AG04449 (cell line): ENCODE measurements around the gene PTPN1.

Experiments
- CTCF ChIA-PET: fragments of 350-600 bp; formaldehyde crosslinking; extraction: SDS; loops from one replicate; lab custom pipeline; 2021; ENCODE audit warnings: antibody characterized with exemption; lab: Yijun Ruan, JAX
- POLR2A ChIA-PET: fragments of 400-600, 350-600 bp; formaldehyde crosslinking; extraction: SDS; loops from one replicate; lab custom pipeline; 2020; ENCODE audit warnings: antibody characterized with exemption, inconsistent platforms; lab: Yijun Ruan, JAX
- DNase-seq: peaks from one replicate; pipeline ENCODE4 v3.0.0-alpha.2; 2010; ENCODE audit warnings: low read depth, low spot score
- H3K4me3 ChIP-seq: 2 replicates; pipeline ENCODE4 v1.5.1; 2011; ENCODE audit warnings: low read depth, mild to moderate bottlenecking, control low read depth, low read length
- TF ChIP-seq, protein P1 (sequence below): IDR thresholded peaks from one replicate; pipeline ENCODE4 v1.5.1; 2011; ENCODE audit warnings: mild to moderate bottlenecking, moderate library complexity, low read length, control low read depth, inconsistent platforms; ENCODE audit not compliant: insufficient read depth; ENCODE audit errors: missing control alignments

Gene PTPN1

DNA sequence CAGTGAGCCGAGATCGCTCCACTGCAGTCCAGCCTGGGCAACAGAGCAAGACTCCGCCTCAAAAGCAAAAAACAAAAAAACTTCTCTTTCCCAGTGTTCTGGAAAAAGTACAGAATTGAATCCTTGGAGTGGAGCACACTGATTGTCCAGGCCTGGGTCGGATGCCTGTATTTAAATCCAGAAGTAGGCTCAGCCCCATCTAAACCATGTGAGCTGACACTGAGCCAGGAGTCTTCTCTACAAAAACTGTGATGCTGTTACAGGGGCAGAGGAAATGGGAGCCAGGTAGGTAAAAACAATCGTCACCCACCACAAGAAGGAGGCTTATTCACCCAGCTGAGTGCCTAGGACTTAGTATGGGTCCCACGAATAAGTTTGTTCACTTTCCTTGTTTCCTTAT lies 43.0 kb upstream of the PTPN1 start:
- TF ChIP-seq, protein P1, sequence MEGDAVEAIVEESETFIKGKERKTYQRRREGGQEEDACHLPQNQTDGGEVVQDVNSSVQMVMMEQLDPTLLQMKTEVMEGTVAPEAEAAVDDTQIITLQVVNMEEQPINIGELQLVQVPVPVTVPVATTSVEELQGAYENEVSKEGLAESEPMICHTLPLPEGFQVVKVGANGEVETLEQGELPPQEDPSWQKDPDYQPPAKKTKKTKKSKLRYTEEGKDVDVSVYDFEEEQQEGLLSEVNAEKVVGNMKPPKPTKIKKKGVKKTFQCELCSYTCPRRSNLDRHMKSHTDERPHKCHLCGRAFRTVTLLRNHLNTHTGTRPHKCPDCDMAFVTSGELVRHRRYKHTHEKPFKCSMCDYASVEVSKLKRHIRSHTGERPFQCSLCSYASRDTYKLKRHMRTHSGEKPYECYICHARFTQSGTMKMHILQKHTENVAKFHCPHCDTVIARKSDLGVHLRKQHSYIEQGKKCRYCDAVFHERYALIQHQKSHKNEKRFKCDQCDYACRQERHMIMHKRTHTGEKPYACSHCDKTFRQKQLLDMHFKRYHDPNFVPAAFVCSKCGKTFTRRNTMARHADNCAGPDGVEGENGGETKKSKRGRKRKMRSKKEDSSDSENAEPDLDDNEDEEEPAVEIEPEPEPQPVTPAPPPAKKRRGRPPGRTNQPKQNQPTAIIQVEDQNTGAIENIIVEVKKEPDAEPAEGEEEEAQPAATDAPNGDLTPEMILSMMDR, result no peak
- ChIA-PET CTCF (interaction anchor here (0.9 to 13.6 kb wide), 7 partner anchors 14 to 297 kb away, joined by 4 to 523 read pairs (median 5); partner anchors contain the start of gene CEBPB), POLR2A (no interaction called here)
- no peak overlapping the region for H3K4me3 ChIP-seq
- no peak for DNase-seq

DNA sequence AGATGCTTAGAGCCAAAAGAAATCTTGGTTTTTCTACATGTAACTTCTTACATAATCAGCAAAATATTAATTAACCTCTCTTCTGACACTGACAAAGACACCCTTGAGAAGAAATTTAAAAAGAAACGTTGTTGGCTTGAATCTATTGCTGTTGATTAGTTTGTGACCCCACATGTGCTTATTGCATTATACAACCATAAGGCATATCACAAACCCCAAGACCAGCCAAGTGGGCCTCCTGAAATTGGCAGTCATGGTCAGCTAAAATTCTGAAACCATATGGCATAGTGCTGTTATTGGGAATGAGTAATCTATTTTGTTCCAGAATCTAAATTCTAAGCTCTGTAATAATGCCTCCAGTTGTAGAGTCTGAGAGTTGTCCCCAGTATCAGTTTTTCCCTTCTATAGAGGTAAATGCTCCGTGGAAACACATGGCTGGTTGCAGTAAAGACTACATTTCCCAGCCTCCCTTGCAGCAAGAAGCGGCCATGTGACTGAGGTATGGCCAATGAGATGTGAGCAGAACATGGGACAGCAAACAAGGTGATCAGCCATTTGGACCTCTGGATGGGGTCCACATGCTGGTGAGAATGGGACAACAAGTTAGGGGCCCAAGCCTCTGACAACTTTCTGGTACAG lies 42.3 kb upstream of the PTPN1 start:
- POLR2A ChIA-PET, result no interaction called here
- DNase-seq, result no peak
- CTCF ChIA-PET, result interaction anchor here (1.1 to 13.6 kb wide), 8 partner anchors 13 to 489 kb away, joined by 3 to 523 read pairs (median 4); partner anchors contain the start of gene CEBPB
- H3K4me3 ChIP-seq, result no peak overlapping the region
- TF ChIP-seq, protein P1, result no peak

DNA sequence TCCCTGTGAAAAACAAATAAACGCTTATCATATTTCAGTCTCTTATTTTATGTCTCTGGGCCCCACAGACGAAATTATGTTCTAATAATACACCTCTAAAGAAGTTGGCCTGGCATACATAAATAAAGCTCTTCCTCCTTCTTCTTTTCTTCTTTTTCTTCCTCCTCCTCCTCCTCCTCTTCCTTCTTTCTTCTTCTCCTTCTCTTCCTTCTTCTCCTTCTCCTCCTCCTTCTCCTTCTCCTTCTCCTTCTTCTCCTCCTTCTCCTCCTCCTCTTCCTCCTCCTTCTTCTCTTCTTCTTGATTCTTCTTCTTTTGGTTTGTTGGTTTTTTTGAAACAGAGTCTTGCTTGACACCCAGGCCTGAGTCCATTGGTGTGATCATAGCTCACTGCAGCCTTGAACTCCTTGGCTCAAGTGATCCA lies 41.8 kb upstream of the PTPN1 start:
- ChIA-PET CTCF (interaction anchor here (1.1 to 13.6 kb wide), 9 partner anchors 10 to 489 kb away, joined by 3 to 523 read pairs (median 4); partner anchors contain the start of gene CEBPB), POLR2A (no interaction called here)
- no peak for DNase-seq
- TF ChIP-seq, protein P1, result no peak
- no peak overlapping the region for H3K4me3 ChIP-seq

DNA sequence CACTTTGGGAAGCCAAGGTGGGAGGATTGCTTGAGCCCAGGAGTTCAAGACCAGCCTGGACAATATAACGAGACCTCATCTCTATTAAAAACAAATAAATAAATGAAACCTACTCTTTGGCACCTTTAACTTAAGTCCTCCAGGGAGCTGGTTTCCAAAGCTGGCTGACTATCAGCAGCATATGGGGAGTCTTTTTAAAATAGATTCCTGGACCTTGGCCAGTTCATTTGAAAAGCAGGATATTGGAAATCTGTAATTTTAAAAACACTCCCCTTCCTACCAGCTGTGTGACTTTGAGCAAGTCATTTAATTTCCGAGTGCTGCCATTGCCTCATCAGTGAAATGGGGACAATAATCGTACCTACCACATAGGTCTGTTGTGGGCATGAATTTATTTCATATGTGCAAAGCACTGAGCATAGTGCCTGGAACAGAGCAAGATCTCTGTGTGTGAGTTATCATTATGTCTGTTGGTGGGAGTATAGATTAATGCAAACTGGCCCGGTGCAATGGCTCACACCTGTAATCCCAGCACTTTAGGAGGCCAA lies 40.9 kb upstream of the PTPN1 start:
- no peak overlapping the region for H3K4me3 ChIP-seq
- DNase-seq, result no peak
- CTCF ChIA-PET, result interaction anchor here (1.2 to 13.6 kb wide), 6 partner anchors 9 to 490 kb away, joined by 4 to 523 read pairs (median 4); partner anchors contain the start of gene CEBPB
- POLR2A ChIA-PET, result interaction anchor here (0.6 kb wide), 1 partner anchor 285 kb away, joined by 3 read pairs; no protein-coding TSS in a partner anchor
- TF ChIP-seq, protein P1, result no peak

DNA sequence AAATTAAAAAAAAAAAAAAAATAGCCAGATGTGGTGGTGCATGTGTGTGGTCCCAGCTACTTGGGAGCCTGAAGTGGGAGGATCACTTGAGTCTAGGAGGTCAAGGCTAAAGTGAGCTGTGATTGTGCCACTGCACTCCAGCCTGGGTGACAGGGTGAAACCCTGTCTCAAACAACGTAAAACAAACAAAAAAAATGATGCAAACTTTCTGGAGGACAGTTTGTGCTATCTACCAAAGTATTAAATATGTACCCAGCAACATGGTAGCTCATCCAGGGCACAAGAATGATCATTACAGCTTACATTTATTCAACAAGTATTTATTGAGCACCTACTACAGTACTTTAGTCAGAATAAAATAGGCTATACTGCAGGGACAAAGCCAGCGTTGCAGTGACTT lies 40.4 kb upstream of the PTPN1 start:
- TF ChIP-seq, protein P1, result no peak

DNA sequence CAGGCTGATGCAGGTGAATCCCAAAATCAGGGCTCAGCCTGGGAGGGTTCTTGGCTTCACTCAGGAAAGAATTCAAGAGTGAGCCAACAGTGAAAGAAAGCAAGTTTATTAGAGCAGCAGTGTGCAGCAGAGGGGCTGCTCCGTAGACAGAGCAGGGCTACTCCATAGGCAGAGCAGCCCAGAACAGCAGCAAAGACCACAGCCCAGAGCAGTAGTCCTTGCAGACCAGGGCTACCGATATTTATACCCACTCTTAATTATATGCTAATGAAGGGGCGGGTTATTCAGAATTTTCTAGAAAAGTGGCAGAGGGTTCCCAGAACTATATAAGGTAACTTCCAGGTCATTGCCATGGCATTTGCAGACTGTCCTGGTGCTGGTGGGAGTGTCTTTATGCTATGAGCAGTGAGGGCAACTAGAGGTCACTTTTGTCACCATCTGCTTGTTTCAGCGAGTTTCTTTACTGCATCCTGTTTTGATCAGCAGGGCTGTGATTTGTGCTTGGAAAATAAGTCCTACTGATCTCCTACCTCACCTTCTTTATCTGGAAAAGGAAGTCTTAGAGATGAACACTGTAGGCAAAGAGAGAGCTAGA lies 39.8 kb upstream of the PTPN1 start:
- DNase-seq, result no peak
- ChIA-PET POLR2A (no interaction called here), CTCF (interaction anchor here (1.2 to 13.6 kb wide), 8 partner anchors 10 to 284 kb away, joined by 3 to 523 read pairs (median 4); partner anchors contain the start of gene CEBPB)
- no peak overlapping the region for H3K4me3 ChIP-seq
- TF ChIP-seq, protein P1, result no peak

More for the DNA sequence above, 40.4 kb upstream of the PTPN1 start:
- ChIA-PET CTCF (interaction anchor here (1.2 to 13.6 kb wide), 6 partner anchors 9 to 491 kb away, joined by 4 to 523 read pairs (median 4); partner anchors contain the start of gene CEBPB), POLR2A (interaction anchor here (0.6 kb wide), 1 partner anchor 284 kb away, joined by 3 read pairs; no protein-coding TSS in a partner anchor)
- no peak for DNase-seq
- H3K4me3 ChIP-seq, result no peak overlapping the region
